ENCODE measurements around the gene OR12D1. TPM values are rescaled to one million over a fixed set of nuclear protein-coding genes. Genes with fewer than 3 reads are reported as not detected.

OR12D1 gene
- total RNA-seq, 1 experiment from 2014 or later = not detected

- no peak overlapping the region for H3K9ac ChIP-seq (ENCODE audit: low read length)
- 0 out of 2 replicates have a peak, but pooled peaks cover 5% of the 10 kb centered on the region for H3K27me3 ChIP-seq (ENCODE audit: insufficient read depth, low read length)
- ATAC-seq (no peak), DNase-seq (ENCODE audit: low read depth, low spot score) (no peak)
- no peaks in the 10 kb centered on the region for H3K9me2 ChIP-seq (ENCODE audit: insufficient read depth)
- no peak overlapping the region for H3K4me2 ChIP-seq (ENCODE audit: low read length)
- no peak overlapping the region for H2AFZ ChIP-seq (ENCODE audit: low read depth, low read length, poor library complexity, severe bottlenecking)
- ChIA-PET RAD21 (ENCODE audit: low non-redundant PET in 1 of 2, low total read pairs in 2 of 2, uncharacterized antibody in 2 of 2, unreplicated experiment in 2 of 2) (no interaction called here), POLR2A (no interaction called here), CTCF (no interaction called here)
- no peaks in the 10 kb centered on the region for H3K79me2 ChIP-seq (ENCODE audit: insufficient read depth, low read length)
- TF ChIP-seq EGR1 (IDR thresholded peaks at IDR 0.05; ENCODE audit: low read depth) (no peak), MAX (IDR thresholded peaks at IDR 0.05) (no peak), EZH2phosphoT487 (IDR thresholded peaks at IDR 0.05; ENCODE audit: borderline replicate concordance) (no peak), JUND (IDR thresholded peaks at IDR 0.05) (no peak), EZH2 (IDR thresholded peaks at IDR 0.05) (no peak), REST (IDR thresholded peaks at IDR 0.05; ENCODE audit: low read depth) (no peak), SP1 (IDR thresholded peaks at IDR 0.05; ENCODE audit: low read depth) (no peak), FOSL1 (IDR thresholded peaks at IDR 0.05; ENCODE audit: low read depth) (no peak), ELF1 (IDR thresholded peaks at IDR 0.05; ENCODE audit: borderline replicate concordance, low read depth) (no peak), POLR2AphosphoS5 (IDR thresholded peaks at IDR 0.05; ENCODE audit: low read depth, low read length) (no peak), CEBPB (IDR thresholded peaks at IDR 0.05; ENCODE audit: low read depth) (no peak), SIN3A (IDR thresholded peaks at IDR 0.05; ENCODE audit: low read depth) (no peak), SRF (IDR thresholded peaks at IDR 0.05; ENCODE audit: low read depth) (no peak), YY1 (IDR thresholded peaks at IDR 0.05; ENCODE audit: extremely low read depth, insufficient replicate concordance, low read depth, low read length) (no peak), CTCF (IDR thresholded peaks at IDR 0.05 in 2 of 3, conservative IDR thresholded peaks at IDR 0.05 in 1 of 3; ENCODE audit: borderline replicate concordance in 1 of 3, insufficient read depth in 1 of 3, low read depth in 2 of 3, low read length in 2 of 3) (no peak), ZNF274 (IDR thresholded peaks at IDR 0.05; ENCODE audit: low read depth, low read length) (no peak), CBX3 (IDR thresholded peaks at IDR 0.05; ENCODE audit: low read depth) (no peak), ATF3 (IDR thresholded peaks at IDR 0.05) (no peak), ZBTB33 (IDR thresholded peaks at IDR 0.05; ENCODE audit: extremely low read depth, insufficient replicate concordance, low read length) (no peak), ZFX (IDR thresholded peaks at IDR 0.05) (no peak)
- no peaks in the 10 kb centered on the region for H3K9me3 ChIP-seq (ENCODE audit: control insufficient read depth in 1 of 2, insufficient read depth in 1 of 2, low read depth in 1 of 2, low read length in 2 of 2)
- intact Hi-C loops (cut with micrococcal nuclease) = no loop called here
- H4K20me1 ChIP-seq (ENCODE audit: insufficient read depth) = no peaks in the 10 kb centered on the region
- H3K27ac ChIP-seq (ENCODE audit: low read depth, low read length) = no peak overlapping the region
- no peaks in the 10 kb centered on the region for H3K36me3 ChIP-seq (ENCODE audit: control insufficient read depth in 1 of 2, insufficient read depth in 2 of 2, low read length in 2 of 2)
- H3K4me1 ChIP-seq (ENCODE audit: control insufficient read depth in 1 of 2, insufficient read depth in 2 of 2, low read length in 2 of 2) = no peaks in the 10 kb centered on the region
- H3K4me3 ChIP-seq (replicated peaks in 1 of 2; ENCODE audit: low read depth in 1 of 2, low read length in 2 of 2) = no peak overlapping the region
- BruUV-seq (replicated peaks) = no TSS peak
These were observed 28.0 kb downstream of the OR12D1 start for GRCh38 chr6:29442719-29443118.

Measured in HCT116 (cell line).